HUDEP-2 (cell line): ENCODE measurements around the gene CSF3.
"Not testable (repeated sequence)": the region's sequence is repeated elsewhere in the genome, so short reads cannot be mapped to it uniquely, and the experiment has no call there.

Source experiments
- DNase-seq, 76 experiments: peaks; one replicate each; lab custom pipeline; 2025; ENCODE audit not compliant: unreplicated experiment in 76 of 76; lab: John Stamatoyannopoulos, UW

Gene CSF3

DNA sequence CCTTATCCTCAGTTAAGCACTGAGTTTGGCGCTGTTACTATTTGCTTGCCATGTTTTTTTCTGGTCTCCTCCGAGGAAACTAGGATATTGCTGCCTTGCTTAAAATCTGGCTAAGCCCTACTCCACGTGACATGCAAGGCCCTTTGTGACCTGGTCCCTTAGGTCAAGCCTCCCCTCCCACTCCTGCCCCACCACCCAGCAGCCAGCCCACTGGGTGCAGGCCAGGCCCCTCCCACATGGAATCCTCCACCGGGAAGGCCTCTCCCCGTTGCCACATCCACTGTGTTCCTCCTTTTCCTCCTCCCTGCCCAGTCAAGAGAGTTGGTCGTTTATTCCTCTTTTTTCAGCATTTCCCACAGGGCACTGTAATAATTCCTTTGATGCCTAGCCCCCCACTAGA lies 18.4 kb upstream of the CSF3 start:
- no peak for DNase-seq

DNA sequence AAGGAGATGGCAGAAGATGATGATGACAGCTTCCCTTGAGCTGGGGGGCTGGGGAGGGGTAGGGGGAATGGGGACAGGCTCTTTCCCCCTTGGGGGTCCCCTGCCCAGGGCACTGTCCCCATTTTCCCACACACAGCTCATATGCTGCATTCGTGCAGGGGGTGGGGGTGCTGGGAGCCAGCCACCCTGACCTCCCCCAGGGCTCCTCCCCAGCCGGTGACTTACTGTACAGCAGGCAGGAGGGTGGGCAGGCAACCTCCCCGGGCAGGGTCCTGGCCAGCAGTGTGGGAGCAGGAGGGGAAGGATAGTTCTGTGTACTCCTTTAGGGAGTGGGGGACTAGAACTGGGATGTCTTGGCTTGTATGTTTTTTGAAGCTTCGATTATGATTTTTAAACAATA lies 17.7 kb upstream of the CSF3 start:
- no peak for DNase-seq

DNA sequence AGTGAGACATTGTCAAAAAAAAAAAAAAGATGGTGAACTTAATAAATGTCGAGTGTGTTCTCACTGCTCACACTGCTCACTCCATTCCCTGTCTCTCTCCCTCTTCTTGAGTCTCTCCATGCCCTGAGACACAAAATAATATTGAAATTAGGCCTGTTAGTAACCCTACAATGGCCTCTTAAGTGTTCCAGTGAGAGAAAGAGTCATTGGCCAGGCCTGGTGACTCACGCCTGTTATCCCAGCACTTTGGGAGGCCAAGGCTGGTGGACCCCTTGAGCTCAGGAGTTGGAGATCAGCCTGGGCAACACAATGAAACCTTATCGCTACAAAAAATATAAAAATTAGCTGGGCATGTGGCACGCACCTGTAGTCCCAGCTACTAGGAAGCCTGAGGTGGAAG lies 16.2 kb upstream of the CSF3 start:
- no peak for DNase-seq

DNA sequence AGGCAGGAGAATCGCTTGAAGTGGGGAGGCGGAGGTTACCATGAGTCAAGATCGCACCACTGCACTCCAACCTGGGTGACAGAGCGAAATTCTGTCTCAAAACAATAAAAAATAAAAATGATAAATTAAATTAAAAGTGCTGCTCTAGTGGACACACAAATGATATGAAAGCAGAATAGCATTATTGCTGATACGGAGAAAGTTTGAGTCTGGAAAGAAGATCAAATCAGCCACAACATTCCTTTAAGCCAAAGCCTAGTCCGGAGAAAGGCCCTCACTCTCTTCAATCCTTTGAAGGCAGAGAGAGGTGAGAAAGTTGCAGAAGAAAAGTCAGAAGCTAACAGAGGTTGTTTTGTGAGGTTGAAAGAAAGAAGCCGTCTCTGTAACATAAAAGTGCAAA lies 15.1 kb upstream of the CSF3 start:
- no peak for DNase-seq

- DNase-seq = not testable (repeated sequence)
Observed at GRCh38 chr17:40001335-40001734, 13.9 kb upstream of the CSF3 start.

- DNase-seq = no peak
Observed at GRCh38 chr17:40004072-40004471, 11.2 kb upstream of the CSF3 start.

DNA sequence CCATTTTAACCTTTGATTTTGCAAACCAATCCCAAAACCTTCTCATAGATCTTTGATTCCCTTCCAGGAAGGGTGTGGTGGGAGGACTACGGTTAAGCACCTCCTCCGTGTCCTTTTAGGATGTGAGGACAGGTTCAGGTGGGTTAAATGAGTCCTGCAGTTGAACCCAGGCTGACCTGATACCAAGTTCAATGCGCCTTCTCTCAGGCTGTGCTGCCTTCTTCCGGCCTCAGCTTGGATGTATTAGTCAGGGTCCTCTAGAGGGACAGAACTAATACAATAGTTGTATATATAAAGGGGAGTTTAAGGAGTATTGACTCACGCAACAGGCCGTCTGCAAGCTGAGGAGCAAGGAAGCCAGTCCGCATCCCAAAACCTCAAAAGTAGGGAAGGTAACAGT lies 10.5 kb upstream of the CSF3 start:
- DNase-seq = no peak

- no peak for DNase-seq
Observed at GRCh38 chr17:40005520-40005919, 9.7 kb upstream of the CSF3 start.

GRCh38 chr17:40010946-40011500 lies 4.2 kb upstream of the CSF3 start:
- not testable (repeated sequence) for DNase-seq

GRCh38 chr17:40012017-40012647 lies 3.1 kb upstream of the CSF3 start:
- not testable (repeated sequence) for DNase-seq

DNA sequence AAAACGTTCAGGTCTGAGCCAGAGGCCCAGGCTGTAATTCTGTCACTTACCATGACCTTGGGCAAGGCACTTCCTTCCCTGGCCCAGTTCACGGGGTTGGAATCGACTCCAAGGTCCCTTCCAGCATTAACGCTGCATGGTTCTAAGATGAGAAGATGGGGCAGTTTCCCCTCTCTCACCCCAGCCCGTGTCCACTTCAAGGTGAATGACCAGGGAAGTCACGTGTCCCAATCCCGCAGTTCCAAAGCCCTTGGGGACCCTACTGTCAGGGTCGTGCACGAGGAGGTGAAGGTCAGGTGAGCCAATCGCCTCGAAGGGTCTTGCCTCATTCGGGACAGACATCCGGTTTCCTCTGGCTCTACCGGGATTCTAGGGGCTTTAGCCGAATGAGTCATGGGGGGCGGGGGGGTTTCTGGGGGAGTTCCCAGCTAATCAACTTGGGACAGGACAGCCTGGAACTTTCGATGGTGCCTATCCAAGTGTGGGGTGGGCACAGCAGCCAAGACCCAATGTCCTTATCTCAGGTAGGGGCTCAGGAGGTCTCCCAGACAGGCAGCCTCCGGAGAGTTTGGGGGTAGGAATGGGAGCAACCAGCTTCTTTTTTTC lies 762 bp upstream of the CSF3 start:
- DNase-seq = no peak

GRCh38 chr17:40015998-40016985 lies 1.1 kb downstream of the CSF3 start:
- DNase-seq = no peak

- no peak for DNase-seq
Observed at GRCh38 chr17:40017422-40018080, 2.3 kb downstream of the CSF3 start.

GRCh38 chr17:40018211-40019121 lies 3.2 kb downstream of the CSF3 start:
- DNase-seq = no peak

DNA sequence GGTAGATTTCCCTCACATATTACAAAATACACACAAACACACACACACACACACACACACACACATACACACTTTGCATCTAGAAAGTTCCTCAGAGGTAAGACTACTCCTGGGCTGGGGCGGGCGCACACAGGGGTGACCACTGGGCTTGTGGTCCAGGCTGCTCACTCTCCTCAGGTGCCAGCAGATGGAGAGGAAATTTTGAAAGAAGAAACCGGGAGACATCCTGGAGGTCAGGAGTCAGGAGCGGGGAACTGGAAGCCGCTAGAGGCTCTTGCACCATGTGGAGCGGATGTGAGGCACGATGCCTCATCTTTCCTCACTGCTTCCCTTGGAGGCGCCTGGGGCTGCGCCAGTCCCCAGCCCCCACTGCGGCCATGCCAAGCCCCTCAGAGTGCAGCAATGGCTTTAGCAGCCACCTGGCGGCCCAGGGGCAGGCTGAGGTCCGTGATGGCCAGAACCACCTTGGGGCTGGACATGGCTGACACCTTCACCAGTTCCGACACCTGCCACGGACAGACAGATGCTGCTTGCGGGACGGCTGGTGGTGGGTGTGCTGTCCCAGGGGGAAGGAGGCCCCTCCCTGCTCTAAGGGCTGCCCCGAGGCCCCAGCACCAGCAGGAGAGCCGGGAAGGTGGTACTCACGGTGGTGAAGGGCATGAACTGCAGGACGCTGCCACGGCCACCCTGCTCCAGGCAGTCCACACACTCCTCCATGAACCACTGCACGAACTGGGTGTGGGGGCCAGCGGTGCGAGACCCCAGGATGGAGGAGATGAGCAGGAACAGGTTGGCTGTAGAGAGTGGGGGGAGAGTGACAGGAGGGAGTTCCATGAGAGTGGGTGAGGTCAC lies 4.1 kb downstream of the CSF3 start:
- no peak for DNase-seq

GRCh38 chr17:40020146-40020545 lies 4.9 kb downstream of the CSF3 start:
- DNase-seq = no peak

GRCh38 chr17:40021451-40021971 lies 6.3 kb downstream of the CSF3 start:
- no peak for DNase-seq

- DNase-seq = no peak
Observed at GRCh38 chr17:40022497-40022896, 7.3 kb downstream of the CSF3 start.
